IPS-15b (cell line): ENCODE measurements around the gene SMIM36.
"Not testable (repeated sequence)": the region's sequence is repeated elsewhere in the genome, so short reads cannot be mapped to it uniquely, and the experiment has no call there.

ENCODE experiments used
- H3K27me3 ChIP-seq: one replicate; pipeline ENCODE4 v1.6.1; 2013; ENCODE audit warnings: low read length; ENCODE audit not compliant: control insufficient read depth, insufficient read depth
- H3K36me3 ChIP-seq: one replicate; pipeline ENCODE4 v1.6.1; 2013; ENCODE audit warnings: low read length; ENCODE audit not compliant: control insufficient read depth, insufficient read depth
- H3K4me1 ChIP-seq: one replicate; pipeline ENCODE4 v1.6.1; 2013; ENCODE audit warnings: mild to moderate bottlenecking, low read length; ENCODE audit not compliant: control insufficient read depth, insufficient read depth
- H3K4me3 ChIP-seq: one replicate; pipeline ENCODE4 v1.5.1; 2013; ENCODE audit warnings: low read depth, low read length
- H3K9ac ChIP-seq: one replicate; pipeline ENCODE4 v1.6.1; 2013; ENCODE audit warnings: low read depth, mild to moderate bottlenecking, low read length
- H3K9me3 ChIP-seq: one replicate; pipeline ENCODE4 v1.6.1; 2013; ENCODE audit warnings: mild to moderate bottlenecking, low read length; ENCODE audit not compliant: control insufficient read depth, insufficient read depth

SMIM36 gene

GRCh38 chr17:55531053-55531728 lies 19.9 kb upstream of the SMIM36 start:
- H3K27me3 ChIP-seq: no peaks in the 10 kb centered on the region
- no peaks in the 10 kb centered on the region for H3K4me1 ChIP-seq
- H3K9me3 ChIP-seq: no peaks in the 10 kb centered on the region
- no peak overlapping the region for H3K4me3 ChIP-seq
- H3K36me3 ChIP-seq: no peaks in the 10 kb centered on the region
- H3K9ac ChIP-seq: no peak overlapping the region

- no peak overlapping the region for H3K9ac ChIP-seq
- no peak overlapping the region for H3K4me3 ChIP-seq
- H3K36me3 ChIP-seq: no peaks in the 10 kb centered on the region
- H3K4me1 ChIP-seq: no peaks in the 10 kb centered on the region
- no peaks in the 10 kb centered on the region for H3K9me3 ChIP-seq
- no peaks in the 10 kb centered on the region for H3K27me3 ChIP-seq
Observed at GRCh38 chr17:55530064-55530463, 18.8 kb upstream of the SMIM36 start.

GRCh38 chr17:55527540-55528118 lies 16.4 kb upstream of the SMIM36 start:
- Histone ChIP-seq H3K36me3 (no peaks in the 10 kb centered on the region), H3K27me3 (no peaks in the 10 kb centered on the region), H3K9me3 (no peaks in the 10 kb centered on the region), H3K9ac (no peak overlapping the region), H3K4me3 (no peak overlapping the region), H3K4me1 (no peaks in the 10 kb centered on the region)

DNA sequence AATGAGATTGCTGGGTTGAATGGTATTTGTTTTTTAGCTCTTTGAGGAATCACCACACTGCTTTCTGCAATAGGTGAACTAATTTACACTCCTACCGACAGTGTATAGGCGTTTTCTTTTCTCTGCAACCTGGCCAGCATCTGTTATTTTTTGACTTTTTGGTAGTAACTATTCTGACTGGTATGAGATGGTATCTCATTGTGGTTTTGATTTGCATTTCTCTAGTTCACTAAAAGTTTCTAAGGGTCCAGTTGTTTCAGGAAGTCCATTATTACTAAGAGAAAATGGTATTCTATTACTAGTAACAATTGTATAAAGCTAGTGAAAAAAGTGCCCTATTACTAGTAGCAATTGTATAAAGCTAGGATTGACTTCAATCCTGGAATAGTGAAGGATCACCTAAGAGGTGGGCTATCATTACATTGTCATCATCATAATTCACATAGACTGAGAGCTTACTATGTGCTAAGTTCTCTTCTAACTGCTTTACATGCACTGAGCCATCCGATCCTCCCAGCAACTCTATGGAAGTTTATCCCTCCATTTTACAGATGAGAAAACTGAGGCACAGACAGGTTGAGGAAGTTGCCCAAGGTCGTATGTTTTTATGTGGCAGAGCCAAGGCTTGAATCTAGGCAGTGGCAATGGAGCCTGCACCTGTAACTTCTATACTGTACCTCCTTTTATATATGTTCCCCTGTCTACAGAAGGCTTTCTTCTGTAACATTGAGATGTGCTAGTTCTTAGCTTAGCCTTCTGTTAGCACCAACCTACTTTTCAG lies 13.4 kb upstream of the SMIM36 start:
- no peaks in the 10 kb centered on the region for H3K27me3 ChIP-seq
- no peaks in the 10 kb centered on the region for H3K36me3 ChIP-seq
- no peak overlapping the region for H3K4me3 ChIP-seq
- no peak overlapping the region for H3K9ac ChIP-seq
- no peaks in the 10 kb centered on the region for H3K9me3 ChIP-seq
- no peaks in the 10 kb centered on the region for H3K4me1 ChIP-seq

GRCh38 chr17:55523032-55523431 lies 11.8 kb upstream of the SMIM36 start:
- not testable (repeated sequence) for H3K27me3 ChIP-seq, H3K36me3 ChIP-seq, H3K9ac ChIP-seq, H3K9me3 ChIP-seq, H3K4me1 ChIP-seq, H3K4me3 ChIP-seq

GRCh38 chr17:55521186-55521585 lies 9.9 kb upstream of the SMIM36 start:
- H3K9ac ChIP-seq: no peak overlapping the region
- H3K36me3 ChIP-seq: no peaks in the 10 kb centered on the region
- no peaks in the 10 kb centered on the region for H3K27me3 ChIP-seq
- no peaks in the 10 kb centered on the region for H3K9me3 ChIP-seq
- no peaks in the 10 kb centered on the region for H3K4me1 ChIP-seq
- no peak overlapping the region for H3K4me3 ChIP-seq

- H3K9ac ChIP-seq: no peak overlapping the region
- H3K4me1 ChIP-seq: no peaks in the 10 kb centered on the region
- H3K36me3 ChIP-seq: no peaks in the 10 kb centered on the region
- H3K9me3 ChIP-seq: no peaks in the 10 kb centered on the region
- H3K27me3 ChIP-seq: no peaks in the 10 kb centered on the region
- no peak overlapping the region for H3K4me3 ChIP-seq
Observed at GRCh38 chr17:55520402-55520801, 9.2 kb upstream of the SMIM36 start.

GRCh38 chr17:55518510-55518909 lies 7.3 kb upstream of the SMIM36 start:
- no peaks in the 10 kb centered on the region for H3K9me3 ChIP-seq
- no peak overlapping the region for H3K9ac ChIP-seq
- no peak overlapping the region for H3K4me3 ChIP-seq
- H3K36me3 ChIP-seq: no peaks in the 10 kb centered on the region
- no peaks in the 10 kb centered on the region for H3K4me1 ChIP-seq
- H3K27me3 ChIP-seq: no peaks in the 10 kb centered on the region

DNA sequence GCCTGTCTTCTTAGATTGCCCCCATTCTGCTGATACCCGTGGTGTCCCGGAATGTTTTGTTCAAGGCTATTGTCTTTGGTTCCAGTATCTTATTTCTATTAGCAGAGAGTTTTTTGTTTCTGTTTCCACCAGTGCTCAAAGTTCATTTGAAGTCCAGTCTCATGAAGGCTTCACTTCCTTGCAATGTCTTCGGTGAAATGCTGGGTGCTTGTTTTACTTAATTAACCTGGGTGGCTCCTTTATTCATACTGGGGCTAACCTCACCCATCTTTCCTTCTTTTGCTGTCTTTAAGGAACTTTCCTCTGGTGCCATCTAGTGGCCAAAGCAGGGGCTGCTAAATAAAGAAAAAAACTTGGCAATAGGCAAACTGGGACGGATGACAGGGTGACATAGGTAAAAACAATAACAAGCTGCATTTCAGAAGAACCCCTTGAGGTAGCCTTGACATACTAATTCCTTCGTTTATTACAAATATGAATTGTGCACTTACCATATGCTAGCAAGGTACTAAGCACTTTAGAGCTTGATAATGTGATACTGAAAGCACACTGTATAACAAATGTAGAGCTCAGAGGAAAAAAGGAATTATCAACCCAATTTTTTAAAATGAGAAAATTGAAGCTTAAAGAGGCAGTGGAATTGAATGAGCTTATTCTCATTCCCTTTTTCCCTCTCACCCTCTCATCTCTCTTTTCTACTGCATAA lies 2.8 kb upstream of the SMIM36 start:
- Histone ChIP-seq H3K9me3 (no peaks in the 10 kb centered on the region), H3K27me3 (no peaks in the 10 kb centered on the region), H3K4me1 (no peaks in the 10 kb centered on the region), H3K4me3 (no peak overlapping the region), H3K9ac (no peak overlapping the region), H3K36me3 (no peaks in the 10 kb centered on the region)

DNA sequence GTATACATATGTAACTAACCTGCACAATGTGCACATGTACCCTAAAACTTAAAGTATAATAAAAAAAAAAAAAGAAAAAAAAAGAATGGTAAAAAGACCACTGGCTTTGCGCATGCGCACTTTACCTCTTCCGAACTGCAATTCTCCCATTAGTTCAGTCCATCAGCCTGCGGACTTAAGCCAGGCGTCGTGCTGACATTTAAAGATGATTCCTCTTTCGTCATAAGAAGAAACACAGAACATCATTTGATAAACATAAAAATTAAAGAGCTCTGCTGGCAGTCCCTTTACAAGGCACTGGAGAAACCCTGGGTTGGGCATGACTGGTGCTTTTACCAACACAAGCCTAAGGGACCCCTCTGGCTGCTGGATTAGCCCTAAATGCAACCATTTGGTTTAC lies 3.6 kb downstream of the SMIM36 start:
- H3K27me3 ChIP-seq, H3K4me1 ChIP-seq, H3K9me3 ChIP-seq, H3K36me3 ChIP-seq, H3K4me3 ChIP-seq, H3K9ac ChIP-seq: not testable (repeated sequence)

DNA sequence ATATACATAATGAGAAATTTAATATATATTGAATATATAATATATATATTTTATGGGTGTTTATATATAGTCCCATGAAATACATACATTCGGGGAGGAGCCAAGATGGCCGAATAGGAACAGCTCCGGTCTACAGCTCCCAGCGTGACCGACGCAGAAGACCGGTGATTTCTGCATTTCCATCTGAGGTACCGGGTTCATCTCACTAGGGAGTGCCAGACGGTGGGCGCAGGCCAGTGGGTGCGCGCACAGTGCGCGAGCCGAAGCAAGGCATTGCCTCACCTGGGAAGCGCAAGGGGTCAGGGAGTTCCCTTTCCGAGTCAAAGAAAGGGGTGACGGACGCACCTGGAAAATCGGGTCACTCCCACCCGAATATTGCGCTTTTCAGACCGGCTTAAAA lies 9.6 kb downstream of the SMIM36 start:
- not testable (repeated sequence) for H3K9ac ChIP-seq, H3K4me1 ChIP-seq

More for the DNA sequence above, 9.6 kb downstream of the SMIM36 start:
- H3K27me3 ChIP-seq, H3K9me3 ChIP-seq, H3K36me3 ChIP-seq: not testable (repeated sequence)
- peak overlapping the region; percentile 30 for H3K4me3 ChIP-seq
